Vagina (tissue), 2 donors: ENCODE measurements around the gene ADGRG7.

ENCODE experiments used
- CTCF ChIP-seq, 3 experiments: fragments of 450-650 bp in 2 of 3; fragments of 200-600 bp in 1 of 3; sonication (generic) in 1 of 3; IDR thresholded peaks; one replicate each; pipeline ENCODE4 v1.5.1; 2017 to 2019; ENCODE audit warnings: antibody characterized with exemption in 3 of 3, mild to moderate bottlenecking in 2 of 3, moderate library complexity in 2 of 3
- POLR2AphosphoS5 ChIP-seq, 2 donors: sonication (generic); formaldehyde crosslinking; IDR thresholded peaks; one replicate each; pipeline ENCODE4 v1.9.0; 2017; ENCODE audit warnings: antibody characterized with exemption in 2 of 2, mild to moderate bottlenecking in 2 of 2, low read depth in 1 of 2; ENCODE audit not compliant: insufficient read depth in 1 of 2

GRCh38 chr3:100591411-100591810 is 18.0 kb upstream of the ADGRG7 start:
- no peak for TF ChIP-seq CTCF (IDR thresholded peaks at IDR 0.05)
- no peak for TF ChIP-seq POLR2AphosphoS5 (IDR thresholded peaks at IDR 0.05; ENCODE audit: insufficient read depth in 1 of 2, low read depth in 1 of 2)
